NCI-H2196 (cell line): ENCODE data around the gene VPS37C.

ENCODE experiments used
- DNase-seq: peaks from one replicate; lab custom pipeline; 2025; ENCODE audit not compliant: unreplicated experiment; lab: John Stamatoyannopoulos, UW

VPS37C gene

GRCh38 chr11:61133956-61134662, 27.1 kb downstream of the VPS37C start:
- no peak for DNase-seq

- no peak for DNase-seq
Measured at GRCh38 chr11:61133145-61133544, 28.1 kb downstream of the VPS37C start.

GRCh38 chr11:61132646-61133045, 28.6 kb downstream of the VPS37C start:
- DNase-seq: no peak

- no peak for DNase-seq
Measured at GRCh38 chr11:61131998-61132555, 29.1 kb downstream of the VPS37C start.

GRCh38 chr11:61131586-61131985, 29.6 kb downstream of the VPS37C start:
- DNase-seq: no peak

GRCh38 chr11:61131186-61131585, 30.0 kb downstream of the VPS37C start:
- no peak for DNase-seq

GRCh38 chr11:61129639-61130523, 31.3 kb downstream of the VPS37C start:
- no peak for DNase-seq

GRCh38 chr11:61128947-61129638, 32.1 kb downstream of the VPS37C start:
- no peak for DNase-seq

GRCh38 chr11:61127991-61128390, 33.2 kb downstream of the VPS37C start:
- no peak for DNase-seq

- no peak for DNase-seq
Measured at GRCh38 chr11:61126256-61126655, 35.0 kb downstream of the VPS37C start.

- no peak for DNase-seq
Measured at GRCh38 chr11:61125310-61125684, 35.9 kb downstream of the VPS37C start.

GRCh38 chr11:61124574-61125309, 36.5 kb downstream of the VPS37C start:
- DNase-seq: no peak

- DNase-seq: no peak
Measured at GRCh38 chr11:61123775-61124571, 37.3 kb downstream of the VPS37C start.

GRCh38 chr11:61122761-61123160, 38.5 kb downstream of the VPS37C start:
- DNase-seq: no peak

- DNase-seq: no peak
Measured at GRCh38 chr11:61121917-61122316, 39.3 kb downstream of the VPS37C start.

GRCh38 chr11:61121192-61121831, 39.9 kb downstream of the VPS37C start:
- DNase-seq: no peak

GRCh38 chr11:61120706-61121191, 40.5 kb downstream of the VPS37C start:
- no peak for DNase-seq

GRCh38 chr11:61120099-61120705, 41.0 kb downstream of the VPS37C start:
- DNase-seq: no peak

GRCh38 chr11:61119571-61119970, 41.7 kb downstream of the VPS37C start:
- DNase-seq: no peak
